Neural crest cell (in vitro differentiated cells): ENCODE measurements around the gene NUF2. TPM values are rescaled to one million over a fixed set of nuclear protein-coding genes. Genes with fewer than 3 reads are reported as not detected.

Experiments
- DNase-seq: peaks from one replicate; pipeline ENCODE4 v3.0.0; 2021; ENCODE audit warnings: low read depth, mixed read lengths, low spot score
- H3K27ac Mint-ChIP-seq: one replicate; pipeline ENCODE4 v1.8.0; 2021; ENCODE audit warnings: mild to moderate bottlenecking, mixed read lengths; ENCODE audit not compliant: unreplicated experiment
- H3K27me3 Mint-ChIP-seq: 2 replicates; pipeline ENCODE4 v1.8.0; 2021; ENCODE audit warnings: low read depth, mild to moderate bottlenecking, mixed read lengths
- H3K36me3 Mint-ChIP-seq: 2 replicates; pipeline ENCODE4 v1.8.0; 2021; ENCODE audit warnings: low read depth, mild to moderate bottlenecking, mixed read lengths
- H3K4me1 Mint-ChIP-seq: 2 replicates; pipeline ENCODE4 v1.8.0; 2021; ENCODE audit warnings: mixed read lengths
- H3K4me3 Mint-ChIP-seq: one replicate; pipeline ENCODE4 v1.8.0; 2021; ENCODE audit warnings: mild to moderate bottlenecking, mixed read lengths
- H3K9me3 Mint-ChIP-seq: 2 replicates; pipeline ENCODE4 v1.8.0; 2021; ENCODE audit warnings: mixed read lengths
- CTCF ChIP-seq: fragments of 200-600 bp; sonication (generic); conservative IDR thresholded peaks from 2 replicates; pipeline ENCODE4 v1.5.0; 2021; ENCODE audit warnings: antibody characterized with exemption, mild to moderate bottlenecking
- total RNA-seq: library from RNA; stranded (reverse); gene quantifications from 2 replicates; pipeline ENCODE4 v1.2.1, GENCODE V29; 2021

Gene NUF2
- total RNA-seq, 1 donor from 2014 or later = 48.4 TPM

- no peak for DNase-seq
- Mint-ChIP-seq H3K36me3 (no peaks in the 10 kb centered on the region), H3K27me3 (peaks cover 10% of the 10 kb centered on the region), H3K9me3 (peaks cover 4% of the 10 kb centered on the region), H3K27ac (no peak overlapping the region), H3K4me3 (no peak overlapping the region), H3K4me1 (no peaks in the 10 kb centered on the region)
- TF ChIP-seq CTCF = no peak
Observed at GRCh38 chr1:163378554-163378953, 56.8 kb downstream of the NUF2 start.

- H3K4me1 Mint-ChIP-seq = no peaks in the 10 kb centered on the region
- no peak overlapping the region for H3K4me3 Mint-ChIP-seq
- TF ChIP-seq CTCF = no peak
- peaks cover 8% of the 10 kb centered on the region for H3K27me3 Mint-ChIP-seq
- H3K9me3 Mint-ChIP-seq = peaks cover 4% of the 10 kb centered on the region
- H3K27ac Mint-ChIP-seq = no peak overlapping the region
- DNase-seq = no peak
- no peaks in the 10 kb centered on the region for H3K36me3 Mint-ChIP-seq
Observed at GRCh38 chr1:163379801-163380200, 58.0 kb downstream of the NUF2 start.

DNA sequence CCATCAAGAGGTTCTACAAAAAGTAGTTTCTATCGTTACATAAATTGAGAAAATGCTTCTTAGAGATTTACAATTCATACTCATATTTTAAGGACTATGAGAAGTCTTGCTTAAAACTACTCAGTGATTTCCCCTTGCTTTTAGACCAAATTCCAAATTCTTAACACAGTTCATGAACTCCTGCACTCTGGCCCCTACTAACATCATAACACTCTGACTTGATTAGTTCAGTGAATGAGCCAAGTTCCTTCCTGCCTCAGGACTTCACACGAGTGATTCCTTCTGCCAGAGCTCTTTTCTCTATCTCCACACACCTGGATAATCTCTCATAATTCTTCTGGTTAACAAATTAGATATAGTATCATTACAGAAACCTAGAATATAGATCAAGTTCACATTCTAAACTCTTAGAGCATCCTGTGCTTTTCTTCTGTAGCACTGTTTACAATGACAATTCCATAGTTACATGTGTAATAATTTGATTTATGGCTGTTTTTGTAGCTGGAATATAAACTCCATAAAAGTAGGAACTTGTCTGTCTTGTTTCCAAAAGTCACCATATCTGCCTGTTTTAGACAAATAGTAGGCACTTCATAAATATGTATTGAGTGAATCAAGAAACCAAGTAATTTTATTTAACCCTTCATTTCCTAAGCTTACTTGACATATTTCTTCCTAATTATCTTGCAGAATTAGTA, 59.9 kb downstream of the NUF2 start:
- H3K36me3 Mint-ChIP-seq = no peaks in the 10 kb centered on the region
- H3K9me3 Mint-ChIP-seq = no peaks in the 10 kb centered on the region
- no peak overlapping the region for H3K27ac Mint-ChIP-seq
- DNase-seq = no peak
- H3K4me1 Mint-ChIP-seq = no peaks in the 10 kb centered on the region
- H3K27me3 Mint-ChIP-seq = peaks cover 4% of the 10 kb centered on the region
- TF ChIP-seq CTCF = no peak
- no peak overlapping the region for H3K4me3 Mint-ChIP-seq

DNA sequence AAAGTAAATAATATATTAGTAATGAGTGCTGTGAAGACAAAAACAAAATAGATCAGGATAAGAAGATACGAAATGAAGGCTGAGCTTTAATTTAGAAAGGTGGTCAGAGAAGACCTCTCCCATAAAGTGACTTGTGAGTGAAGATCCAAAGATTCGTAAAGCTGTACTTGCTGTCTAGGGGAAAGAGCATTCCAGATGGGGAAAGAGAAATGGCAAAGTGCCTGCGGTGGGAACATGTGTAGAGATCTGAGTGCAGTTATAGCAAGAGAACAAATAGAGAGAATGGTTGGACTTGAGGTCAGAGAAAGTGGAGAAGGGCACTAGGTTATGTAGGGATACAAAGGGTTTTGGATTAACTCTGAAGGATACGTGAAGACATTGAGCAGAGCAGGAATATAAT, 60.6 kb downstream of the NUF2 start:
- H3K27ac Mint-ChIP-seq = no peak overlapping the region
- H3K36me3 Mint-ChIP-seq = no peaks in the 10 kb centered on the region
- H3K4me1 Mint-ChIP-seq = no peaks in the 10 kb centered on the region
- no peak overlapping the region for H3K4me3 Mint-ChIP-seq
- no peak for DNase-seq
- no peaks in the 10 kb centered on the region for H3K9me3 Mint-ChIP-seq
- TF ChIP-seq CTCF = no peak
- peaks cover 4% of the 10 kb centered on the region for H3K27me3 Mint-ChIP-seq

- H3K27ac Mint-ChIP-seq = no peak overlapping the region
- peaks cover 4% of the 10 kb centered on the region for H3K27me3 Mint-ChIP-seq
- H3K4me3 Mint-ChIP-seq = no peak overlapping the region
- TF ChIP-seq CTCF = no peak
- H3K36me3 Mint-ChIP-seq = no peaks in the 10 kb centered on the region
- H3K4me1 Mint-ChIP-seq = no peaks in the 10 kb centered on the region
- no peaks in the 10 kb centered on the region for H3K9me3 Mint-ChIP-seq
- no peak for DNase-seq
Observed at GRCh38 chr1:163387146-163387545, 65.4 kb downstream of the NUF2 start.
